Lower leg skin (tissue), 4 donors: ENCODE data around the gene ATP1A4. TPM values are rescaled to one million over a fixed set of nuclear protein-coding genes. Genes with fewer than 3 reads are reported as not detected.
A peak's percentile ranks its signal among the peaks of the same experiment; 100 is the strongest.

Experiments used
- DNase-seq, 2 donors: peaks; one replicate each; pipeline ENCODE4 v3.0.0-alpha.2; 2019; ENCODE audit warnings: low spot score in 2 of 2
- H3K4me3 ChIP-seq: fragments of 200-600 bp; sonication (generic); 2 replicates; pipeline ENCODE4 v1.5.1; 2017; ENCODE audit warnings: mild to moderate bottlenecking, low read depth; ENCODE audit not compliant: poor library complexity, severe bottlenecking
- CTCF ChIP-seq, 3 donors: fragments of 450-650 bp; IDR thresholded peaks; one replicate each; pipeline ENCODE4 v1.5.1; 2016; ENCODE audit warnings: antibody characterized with exemption in 3 of 3, mild to moderate bottlenecking in 3 of 3, moderate library complexity in 2 of 3
- POLR2A ChIP-seq, 2 donors: fragments of 450-650 bp; IDR thresholded peaks; one replicate each; pipeline ENCODE4 v1.6.1; 2016 to 2017; ENCODE audit warnings: antibody characterized with exemption in 2 of 2, mild to moderate bottlenecking in 1 of 2, moderate library complexity in 1 of 2
- WGBS, 2 donors: methylation state at CpG; one replicate each; pipeline ENCODE4 v1.1.5; 2018; 5-methylcytosine and 5-hydroxymethylcytosine counted together
- intact Hi-C: fragments of 100-400 bp; cut with DNase I; formaldehyde crosslinking; loops from one replicate; pipeline ENCODE4 v1.15.0; 2023; ENCODE audit warnings: low total_unique reads
- total RNA-seq, 4 donors: library from RNA; depleted of rRNA; stranded (reverse); fragments of >200 nt; gene quantifications; one replicate each; pipeline ENCODE4 v1.1.0, GENCODE V29; 2016

Gene ATP1A4
- total RNA-seq, 4 donors from 2014 or later: 0.32 TPM; not detected in 3

DNA sequence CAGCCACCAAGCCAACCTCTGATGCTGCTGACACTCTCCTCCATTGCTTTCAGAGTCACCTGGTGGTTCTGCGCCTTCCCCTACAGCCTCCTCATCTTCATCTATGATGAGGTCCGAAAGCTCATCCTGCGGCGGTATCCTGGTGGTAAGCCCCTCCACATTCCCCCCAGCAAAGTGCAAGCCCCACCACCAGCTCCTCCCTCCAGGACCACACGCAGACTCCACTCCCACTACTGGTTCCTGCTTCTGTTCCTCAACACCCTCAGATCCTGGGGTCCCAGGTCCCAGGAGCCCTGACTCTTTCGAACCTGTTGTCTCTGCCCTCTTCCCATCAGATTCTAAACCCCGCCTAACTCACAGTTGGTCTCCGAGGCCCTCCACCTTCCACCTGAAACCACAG, 11.6 kb upstream of the ATP1A4 start:
- intact Hi-C loops: no loop called here
- peak in 1 of 2 donors; percentile 59 for DNase-seq
- 96% methylated on average over 8 of the region's 8 CpGs for WGBS, 2 donors
- TF ChIP-seq POLR2A (IDR thresholded peaks at IDR 0.05) (no peak), CTCF (IDR thresholded peaks at IDR 0.05) (no peak)
- no peak overlapping the region for H3K4me3 ChIP-seq

- intact Hi-C loops: no loop called here
- TF ChIP-seq POLR2A (IDR thresholded peaks at IDR 0.05): no peak
- TF ChIP-seq CTCF (IDR thresholded peaks at IDR 0.05): no peak
- peak in 1 of 2 donors; percentile 65 for DNase-seq
- WGBS, 2 donors: 47 to 66% methylated on average over 1 of the region's 1 CpG
- no peak overlapping the region for H3K4me3 ChIP-seq
These were observed 7.7 kb upstream of the ATP1A4 start for GRCh38 chr1:160143695-160144094.

GRCh38 chr1:160144921-160145320, 6.5 kb upstream of the ATP1A4 start:
- H3K4me3 ChIP-seq: no peak overlapping the region
- no peak for TF ChIP-seq POLR2A (IDR thresholded peaks at IDR 0.05)
- DNase-seq: peak in 1 of 2 donors; percentile 45
- WGBS, 2 donors: 69 to 73% methylated on average over 4 of the region's 4 CpGs
- intact Hi-C loops: no loop called here

- peak in 1 of 2 donors; percentile 57 for DNase-seq
- intact Hi-C loops: no loop called here
- TF ChIP-seq POLR2A (IDR thresholded peaks at IDR 0.05) (no peak), CTCF (IDR thresholded peaks at IDR 0.05) (no peak)
- 91 to 92% methylated on average over 14 of the region's 14 CpGs for WGBS, 2 donors
- no peak overlapping the region for H3K4me3 ChIP-seq
These were observed 5.3 kb upstream of the ATP1A4 start for GRCh38 chr1:160146107-160146506.

DNA sequence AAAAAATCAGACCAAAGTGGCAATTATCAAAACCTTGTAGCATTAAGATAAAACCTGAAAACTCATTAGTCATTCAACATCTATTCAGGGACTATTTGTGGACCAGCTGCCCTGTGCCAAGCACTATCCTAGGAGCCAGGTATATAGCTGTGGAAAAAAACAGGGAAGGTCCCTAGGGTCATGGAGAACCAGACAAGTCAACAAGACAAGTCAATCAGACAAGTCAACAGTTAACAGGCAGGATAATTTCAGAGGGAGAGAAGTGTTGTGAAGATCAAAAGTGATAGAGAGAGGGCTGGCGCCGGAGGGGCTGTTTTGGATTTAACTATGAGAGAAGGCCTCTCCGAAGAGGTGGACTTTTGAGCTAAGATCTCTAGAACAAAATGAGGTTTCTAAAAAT, 3.3 kb upstream of the ATP1A4 start:
- 87% methylated on average over 3 of the region's 3 CpGs for WGBS, 2 donors
- DNase-seq: peak in 1 of 2 donors; percentile 54
- TF ChIP-seq CTCF (IDR thresholded peaks at IDR 0.05): no peak
- TF ChIP-seq POLR2A (IDR thresholded peaks at IDR 0.05): no peak
- H3K4me3 ChIP-seq: no peak overlapping the region
- intact Hi-C loops: no loop called here

DNA sequence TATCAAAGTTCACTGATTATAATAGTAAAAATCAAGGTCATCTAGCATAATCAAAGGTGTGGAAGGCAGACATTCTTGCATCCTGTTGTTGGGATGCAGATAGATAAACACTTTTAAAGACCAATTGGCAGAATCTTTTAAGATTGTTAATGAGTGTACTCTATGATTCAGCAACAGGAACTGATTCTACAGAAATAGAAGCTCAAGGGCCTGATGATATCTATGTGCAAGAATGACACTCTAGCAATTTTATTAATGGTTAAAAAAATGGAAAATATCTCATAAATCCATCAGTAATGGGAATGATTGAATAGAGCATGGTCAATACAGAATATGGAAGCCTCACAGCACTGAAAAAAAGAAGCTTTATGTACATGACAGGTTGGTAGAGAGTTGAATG, 2.2 kb upstream of the ATP1A4 start:
- no peak for DNase-seq
- TF ChIP-seq POLR2A (IDR thresholded peaks at IDR 0.05) (no peak), CTCF (IDR thresholded peaks at IDR 0.05) (no peak)
- intact Hi-C loops: no loop called here
- no peak overlapping the region for H3K4me3 ChIP-seq
